Muscle layer of colon (tissue), 2 donors: Measurements from ENCODE around the gene DGCR2.
"Not testable (repeated sequence)": the region's sequence is repeated elsewhere in the genome, so short reads cannot be mapped to it uniquely, and the experiment has no call there.

Experiments used
- H3K27ac ChIP-seq: one replicate; pipeline ENCODE4 v1.7.0; 2013; ENCODE audit warnings: low read depth, mild to moderate bottlenecking, low read length, moderate library complexity
- H3K27me3 ChIP-seq, 2 donors: one replicate each; pipeline ENCODE4 v1.7.0; 2013; ENCODE audit warnings: low read length in 2 of 2, mild to moderate bottlenecking in 2 of 2; ENCODE audit not compliant: insufficient read depth in 2 of 2, control insufficient read depth in 1 of 2
- H3K36me3 ChIP-seq: one replicate; pipeline ENCODE4 v1.7.0; 2013; ENCODE audit warnings: mild to moderate bottlenecking, low read length; ENCODE audit not compliant: insufficient read depth
- H3K4me1 ChIP-seq: one replicate; pipeline ENCODE4 v1.7.0; 2013; ENCODE audit warnings: mild to moderate bottlenecking, low read length; ENCODE audit not compliant: insufficient read depth
- H3K4me3 ChIP-seq, 2 donors: one replicate each; pipeline ENCODE4 v1.7.0; 2013; ENCODE audit warnings: low read length in 2 of 2, low read depth in 1 of 2, mild to moderate bottlenecking in 1 of 2, moderate library complexity in 1 of 2
- H3K9ac ChIP-seq: one replicate; pipeline ENCODE4 v1.7.0; 2013; ENCODE audit warnings: low read length
- H3K9me3 ChIP-seq: one replicate; pipeline ENCODE4 v1.7.0; 2013; ENCODE audit warnings: mild to moderate bottlenecking, low read length
- donor health status: abdominal sarcoma.
- donor health status: Adenocarcinoma of cecum.

Gene DGCR2

DNA sequence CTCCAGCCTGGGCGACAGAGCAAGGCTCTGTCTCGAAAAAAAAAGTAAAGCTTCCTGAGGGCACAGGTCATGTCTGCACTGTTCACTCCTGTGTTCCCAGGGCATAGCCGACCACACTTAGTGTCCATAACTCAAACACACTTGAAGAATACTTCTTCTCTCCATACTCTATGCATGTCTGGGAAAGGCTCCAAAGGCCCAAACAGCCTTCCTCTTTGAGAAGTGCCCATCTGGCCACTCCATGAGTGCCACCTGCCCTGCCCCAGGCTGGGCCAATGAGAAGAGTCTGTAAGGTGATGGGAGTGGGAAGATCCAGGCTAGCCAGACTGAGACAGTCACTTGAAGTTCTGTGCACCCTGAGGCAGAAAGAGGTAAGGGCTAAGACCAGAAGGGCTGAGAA, 24.7 kb downstream of the DGCR2 start:
- no peaks in the 10 kb centered on the region for H3K9me3 ChIP-seq
- no peaks in the 10 kb centered on the region for H3K4me1 ChIP-seq
- no peaks in the 10 kb centered on the region for H3K27me3 ChIP-seq
- H3K36me3 ChIP-seq, result no peaks in the 10 kb centered on the region
- H3K27ac ChIP-seq, result no peak overlapping the region
- no peak overlapping the region for H3K9ac ChIP-seq
- no peak overlapping the region for H3K4me3 ChIP-seq

DNA sequence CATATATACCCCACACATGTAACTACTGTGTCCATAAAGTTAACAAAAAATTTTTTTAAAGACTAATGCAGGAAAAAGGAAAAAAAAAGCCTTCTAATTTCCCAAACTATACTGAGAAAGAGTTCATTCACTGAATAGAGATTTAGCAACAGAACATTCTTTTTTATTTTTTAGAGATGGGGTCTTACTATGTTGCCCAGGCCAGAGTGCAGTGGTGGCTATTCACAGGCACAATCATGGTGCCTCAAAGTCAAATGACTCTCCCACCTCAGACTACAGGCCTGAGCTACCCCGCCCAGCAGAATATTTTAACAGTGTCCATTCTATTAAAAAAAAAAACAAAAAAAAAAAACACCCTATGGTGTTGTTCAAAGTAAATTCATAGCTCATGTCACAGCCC, 25.7 kb downstream of the DGCR2 start:
- no peaks in the 10 kb centered on the region for H3K36me3 ChIP-seq
- no peaks in the 10 kb centered on the region for H3K4me1 ChIP-seq
- H3K27ac ChIP-seq, result no peak overlapping the region
- no peaks in the 10 kb centered on the region for H3K9me3 ChIP-seq
- no peaks in the 10 kb centered on the region for H3K27me3 ChIP-seq
- no peak overlapping the region for H3K9ac ChIP-seq
- H3K4me3 ChIP-seq, result no peak overlapping the region

DNA sequence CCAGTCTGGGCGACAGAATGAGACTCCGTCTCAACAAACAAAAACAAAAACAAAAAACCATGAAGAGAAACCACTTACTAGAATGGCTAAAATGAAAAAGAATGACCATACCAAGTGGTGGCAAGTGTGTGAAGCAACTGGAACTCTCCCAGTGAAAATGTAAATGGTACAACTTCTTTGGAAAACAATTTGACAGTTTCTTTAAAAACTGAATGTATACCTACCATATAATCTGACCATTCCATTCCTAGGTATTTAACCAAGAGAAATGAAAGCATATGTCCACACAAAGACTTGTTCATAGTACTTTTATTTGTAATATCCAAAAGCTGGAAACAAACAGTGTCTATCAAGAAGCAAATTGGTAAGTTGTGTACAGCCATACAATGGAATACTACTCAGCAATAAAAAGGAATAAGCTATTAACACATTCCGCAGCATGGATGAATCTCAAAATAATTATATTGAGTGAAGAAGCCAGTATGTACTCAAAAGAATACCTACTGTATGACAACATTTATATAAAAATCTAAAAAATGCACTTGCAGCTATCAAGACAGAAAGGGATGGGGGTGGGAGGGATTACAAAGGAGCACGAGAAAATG, 27.7 kb downstream of the DGCR2 start:
- no peaks in the 10 kb centered on the region for H3K4me1 ChIP-seq
- H3K9ac ChIP-seq, result no peak overlapping the region
- H3K27ac ChIP-seq, result no peak overlapping the region
- H3K27me3 ChIP-seq, result no peaks in the 10 kb centered on the region
- no peak overlapping the region for H3K4me3 ChIP-seq
- H3K9me3 ChIP-seq, result no peaks in the 10 kb centered on the region
- H3K36me3 ChIP-seq, result no peaks in the 10 kb centered on the region

DNA sequence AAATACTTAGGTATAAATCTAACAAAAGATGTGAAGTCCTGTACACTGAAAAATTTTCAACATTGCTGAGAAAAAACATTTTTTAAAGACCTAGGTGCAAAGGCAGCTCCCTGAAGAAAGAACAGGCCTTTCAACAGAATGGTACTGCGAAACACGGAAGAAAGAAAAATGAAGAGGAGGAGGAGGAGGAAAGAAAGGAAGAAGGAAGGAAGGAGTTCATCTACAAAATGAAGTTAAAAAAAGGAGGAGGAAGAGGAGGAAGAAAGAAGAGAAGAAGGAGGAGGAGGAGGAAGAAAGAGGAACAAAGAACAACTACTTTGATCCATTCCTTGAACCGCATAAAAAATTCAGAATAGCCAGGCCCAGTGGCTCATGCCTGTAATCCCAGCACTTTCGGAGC, 29.5 kb downstream of the DGCR2 start:
- Histone ChIP-seq H3K27me3 (no peaks in the 10 kb centered on the region), H3K9ac (no peak overlapping the region), H3K4me1 (no peaks in the 10 kb centered on the region), H3K9me3 (no peaks in the 10 kb centered on the region), H3K36me3 (peaks cover 10% of the 10 kb centered on the region), H3K27ac (no peak overlapping the region), H3K4me3 (no peak overlapping the region)

DNA sequence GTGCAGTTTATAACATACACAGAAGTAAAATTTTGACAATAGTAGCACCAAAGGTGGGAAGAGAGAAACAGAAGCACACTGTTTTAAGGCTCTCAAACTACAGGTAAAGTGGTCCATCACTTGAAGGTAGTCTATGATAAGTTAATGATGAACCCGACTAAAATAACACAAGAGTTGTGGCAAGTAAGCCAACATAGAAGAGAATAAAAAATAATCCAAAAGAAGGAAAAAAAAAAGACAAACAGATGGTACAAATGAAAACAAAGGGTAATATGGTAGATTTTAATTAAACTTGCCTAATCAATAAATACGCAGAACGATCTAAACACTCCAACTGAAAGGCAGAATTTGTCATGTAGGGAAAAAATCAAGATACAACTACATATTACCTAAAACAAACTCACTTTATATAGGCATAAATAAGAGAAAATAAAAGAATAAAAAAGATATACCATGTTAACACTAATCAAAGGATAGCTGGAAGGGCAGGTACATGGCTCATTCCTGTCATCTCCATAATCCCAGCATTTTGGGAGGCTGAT, 31.6 kb downstream of the DGCR2 start:
- Histone ChIP-seq H3K9me3 (no peaks in the 10 kb centered on the region), H3K9ac (no peak overlapping the region), H3K36me3 (peaks cover 18% of the 10 kb centered on the region), H3K27me3 (no peaks in the 10 kb centered on the region), H3K4me3 (no peak overlapping the region), H3K27ac (no peak overlapping the region), H3K4me1 (no peaks in the 10 kb centered on the region)

DNA sequence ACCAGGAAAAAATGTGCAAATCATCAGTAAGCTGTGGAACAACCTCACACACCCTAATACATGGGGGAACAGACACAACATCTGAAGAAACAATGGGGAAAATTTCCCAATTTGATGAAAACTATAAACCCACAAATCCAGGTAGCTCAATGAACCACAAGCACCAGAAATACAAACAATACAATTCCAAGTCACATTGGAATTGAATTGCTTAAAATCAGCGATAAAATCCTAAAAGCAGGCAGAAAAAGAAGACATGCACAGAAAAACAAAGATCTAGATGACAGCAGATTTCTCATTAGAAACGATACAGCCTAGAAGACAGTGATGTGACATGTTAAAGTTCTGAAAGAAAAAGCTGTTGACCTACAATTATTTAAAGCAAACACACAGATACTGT, 32.0 kb downstream of the DGCR2 start:
- no peaks in the 10 kb centered on the region for H3K4me1 ChIP-seq
- no peak overlapping the region for H3K27ac ChIP-seq
- no peaks in the 10 kb centered on the region for H3K9me3 ChIP-seq

DNA sequence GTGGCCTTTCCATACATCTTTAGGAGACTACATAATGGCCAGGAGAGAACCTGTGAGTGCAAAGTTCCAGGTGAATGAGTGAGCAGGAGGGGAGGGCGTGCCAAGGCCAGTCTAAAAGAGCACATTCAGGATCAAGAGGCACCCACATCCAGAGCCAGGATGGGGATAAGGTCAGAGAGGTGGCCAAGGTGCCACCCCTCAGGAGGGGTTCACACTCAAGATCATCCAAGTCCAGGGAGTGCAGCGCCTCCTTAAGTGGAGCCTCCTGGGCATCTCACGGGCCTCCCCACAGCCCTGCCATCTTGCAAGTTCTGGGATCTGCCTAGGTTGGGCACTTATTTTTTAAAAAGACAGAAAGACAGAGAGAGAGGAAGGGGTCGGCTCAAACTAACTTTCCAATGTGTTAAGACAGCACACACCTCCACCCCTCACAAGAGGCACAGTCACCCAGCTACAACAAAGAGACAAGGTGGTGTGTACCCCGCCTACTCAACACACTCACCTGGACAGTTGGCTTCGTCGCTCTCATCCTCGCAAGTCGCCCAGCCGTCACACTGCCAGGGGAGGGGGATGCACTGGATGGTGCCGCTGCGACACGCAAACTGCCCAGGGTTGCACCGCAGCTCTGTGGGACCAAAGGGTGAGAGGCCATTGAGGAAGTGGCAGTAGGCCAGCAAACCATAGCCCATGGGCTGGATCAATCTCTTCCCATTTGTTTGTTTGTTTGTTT, 33.2 kb downstream of the DGCR2 start:
- peaks cover 24% of the 10 kb centered on the region for H3K36me3 ChIP-seq
- H3K27ac ChIP-seq, result no peak overlapping the region
- no peaks in the 10 kb centered on the region for H3K4me1 ChIP-seq
- no peaks in the 10 kb centered on the region for H3K27me3 ChIP-seq
- H3K4me3 ChIP-seq, result no peak overlapping the region
- no peak overlapping the region for H3K9ac ChIP-seq
- H3K9me3 ChIP-seq, result no peaks in the 10 kb centered on the region

More for the DNA sequence above, 32.0 kb downstream of the DGCR2 start:
- Histone ChIP-seq H3K36me3 (peaks cover 22% of the 10 kb centered on the region), H3K9ac (no peak overlapping the region), H3K27me3 (no peaks in the 10 kb centered on the region), H3K4me3 (no peak overlapping the region)

DNA sequence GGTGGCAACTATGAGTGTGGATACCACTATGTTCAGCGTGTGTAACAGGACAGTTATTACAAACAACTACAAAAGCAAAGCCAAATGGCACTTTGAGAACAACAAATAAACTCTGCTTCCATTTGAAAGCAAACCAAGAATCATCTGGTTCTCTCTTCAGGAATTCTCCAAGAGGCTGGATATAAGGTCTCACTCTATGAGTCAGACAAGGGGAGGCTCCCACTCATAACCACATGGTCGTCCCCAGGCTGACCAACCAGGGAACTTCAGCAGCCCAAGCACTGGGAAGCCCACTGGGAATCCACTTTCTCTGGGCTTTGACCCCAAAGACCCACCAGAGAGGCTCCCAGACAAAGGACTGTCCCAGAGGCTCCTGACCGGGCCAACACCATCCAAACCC, 35.3 kb downstream of the DGCR2 start:
- Histone ChIP-seq H3K36me3 (peaks cover 24% of the 10 kb centered on the region), H3K9me3 (no peaks in the 10 kb centered on the region), H3K4me3 (no peak overlapping the region), H3K27me3 (no peaks in the 10 kb centered on the region), H3K4me1 (no peaks in the 10 kb centered on the region), H3K9ac (no peak overlapping the region), H3K27ac (no peak overlapping the region)

DNA sequence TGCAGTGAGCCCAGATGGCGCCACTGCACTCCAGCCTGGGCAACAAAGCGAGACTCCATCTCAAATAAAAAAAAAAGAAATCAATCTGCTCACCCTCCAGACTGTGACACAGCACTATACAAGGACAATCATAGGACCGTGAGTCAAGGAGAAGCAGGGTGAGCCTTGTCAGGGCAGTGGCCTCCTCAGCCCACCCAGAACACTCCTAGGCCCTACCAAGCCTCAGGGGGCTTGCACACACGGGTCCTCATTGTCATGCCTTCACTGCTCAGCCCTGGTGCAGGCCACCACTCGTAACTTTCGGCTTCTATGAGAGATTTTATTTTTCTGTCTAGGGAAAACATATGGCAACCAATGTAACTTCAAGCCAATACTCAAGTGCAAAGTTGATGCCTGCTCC, 35.8 kb downstream of the DGCR2 start:
- no peak overlapping the region for H3K9ac ChIP-seq
- peaks cover 24% of the 10 kb centered on the region for H3K36me3 ChIP-seq
- no peaks in the 10 kb centered on the region for H3K4me1 ChIP-seq
- H3K9me3 ChIP-seq, result no peaks in the 10 kb centered on the region
- no peak overlapping the region for H3K27ac ChIP-seq
- H3K4me3 ChIP-seq, result no peak overlapping the region
- H3K27me3 ChIP-seq, result no peaks in the 10 kb centered on the region

DNA sequence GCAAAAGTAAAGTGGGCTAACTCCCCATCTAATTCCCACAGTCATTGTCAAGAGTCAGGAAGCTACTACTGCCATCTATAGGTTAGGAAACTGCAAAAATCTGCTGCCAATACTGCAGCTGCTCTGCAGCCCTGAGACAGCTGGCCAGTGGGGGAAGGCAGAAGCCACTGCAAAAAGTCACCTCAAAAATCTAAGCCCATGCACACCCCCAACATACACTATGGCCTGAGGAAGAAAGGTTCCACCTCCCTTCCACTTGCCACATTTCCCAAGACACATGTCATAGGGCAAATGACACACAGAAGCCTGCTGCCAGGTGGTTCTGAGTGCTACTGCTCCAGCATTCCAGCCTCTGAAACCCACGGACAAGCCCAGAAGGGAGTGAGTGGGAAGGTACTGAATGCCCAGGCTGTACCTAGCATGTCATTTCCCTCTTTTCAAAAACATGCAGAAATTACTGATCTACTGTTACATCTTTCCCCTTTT, 36.9 kb downstream of the DGCR2 start:
- no peak overlapping the region for H3K4me3 ChIP-seq
- no peaks in the 10 kb centered on the region for H3K9me3 ChIP-seq
- no peaks in the 10 kb centered on the region for H3K27me3 ChIP-seq
- no peak overlapping the region for H3K9ac ChIP-seq
- H3K27ac ChIP-seq, result no peak overlapping the region
- H3K4me1 ChIP-seq, result no peaks in the 10 kb centered on the region
- peaks cover 24% of the 10 kb centered on the region for H3K36me3 ChIP-seq

DNA sequence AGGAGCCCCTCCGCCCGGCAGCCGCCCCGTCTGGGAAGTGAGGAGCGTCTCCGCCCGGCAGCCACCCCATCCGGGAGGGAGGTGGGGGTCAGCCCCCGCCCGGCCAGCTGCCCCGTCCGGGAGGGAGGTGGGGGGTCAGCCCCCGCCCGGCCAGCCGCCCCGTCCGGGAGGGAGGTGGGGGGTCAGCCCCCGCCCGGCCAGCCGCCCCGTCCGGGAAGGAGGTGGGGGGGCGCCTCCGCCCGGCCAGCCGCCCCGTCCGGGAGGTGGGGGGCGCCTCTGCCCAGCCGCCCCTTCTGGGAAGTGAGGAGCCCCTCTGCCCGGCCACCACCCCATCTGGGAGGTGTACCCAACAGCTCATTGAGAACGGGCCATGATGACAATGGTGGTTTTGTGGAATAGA, 37.6 kb downstream of the DGCR2 start:
- H3K9me3 ChIP-seq, H3K9ac ChIP-seq, H3K4me1 ChIP-seq, H3K4me3 ChIP-seq, H3K27ac ChIP-seq, H3K27me3 ChIP-seq: not testable (repeated sequence)
- peaks cover 29% of the 10 kb centered on the region for H3K36me3 ChIP-seq

DNA sequence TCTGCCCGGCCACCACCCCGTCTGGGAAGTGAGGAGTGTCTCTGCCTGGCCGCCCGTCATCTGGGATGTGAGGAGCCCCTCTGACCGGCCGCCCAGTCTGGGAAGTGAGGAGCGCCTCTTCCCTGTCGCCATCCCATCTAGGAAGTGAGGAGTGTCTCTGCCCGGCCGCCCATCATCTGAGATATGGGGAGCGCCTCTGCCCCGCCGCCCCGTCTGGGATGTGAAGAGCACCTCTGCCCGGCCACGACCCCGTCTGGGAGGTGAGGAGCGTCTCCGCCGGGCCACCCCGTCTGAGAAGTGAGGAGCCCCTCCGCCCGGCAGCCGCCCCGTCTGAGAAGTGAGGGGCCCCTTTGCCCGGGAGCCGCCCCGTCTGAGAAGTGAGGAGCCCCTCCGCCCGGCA, 38.1 kb downstream of the DGCR2 start:
- H3K4me1 ChIP-seq, result not testable (repeated sequence)

More for the DNA sequence above, 38.1 kb downstream of the DGCR2 start:
- not testable (repeated sequence) for H3K4me3 ChIP-seq, H3K9me3 ChIP-seq, H3K9ac ChIP-seq, H3K27me3 ChIP-seq, H3K27ac ChIP-seq
- H3K36me3 ChIP-seq, result peaks cover 27% of the 10 kb centered on the region
